ELR (cell line): ENCODE results near the gene BRINP1.
"Not testable (repeated sequence)": the region's sequence is repeated elsewhere in the genome, so short reads cannot be mapped to it uniquely, and the experiment has no call there.

Source experiments
- DNase-seq: peaks from one replicate; pipeline ENCODE4 v3.0.0-alpha.2; 2015; ENCODE audit warnings: low read depth

The BRINP1 gene

DNA sequence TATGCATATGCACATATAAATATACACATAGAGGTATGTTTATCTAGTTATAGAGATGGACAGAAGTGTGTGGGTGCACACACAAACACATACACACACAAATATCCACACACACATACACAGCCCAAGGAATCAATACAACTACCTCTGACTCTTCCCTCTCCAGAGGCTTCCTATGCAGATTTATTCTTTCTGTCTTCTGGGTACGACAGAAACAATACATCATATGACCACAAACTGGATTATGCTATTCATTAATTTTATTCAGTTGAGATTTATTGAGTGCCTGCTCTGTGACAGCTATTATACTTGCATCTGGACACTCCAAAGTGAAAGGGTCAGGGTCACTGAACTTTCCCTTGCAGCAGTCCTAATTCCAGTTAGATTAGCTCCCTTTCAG, 155.8 kb downstream of the BRINP1 start:
- DNase-seq, result no peak

DNA sequence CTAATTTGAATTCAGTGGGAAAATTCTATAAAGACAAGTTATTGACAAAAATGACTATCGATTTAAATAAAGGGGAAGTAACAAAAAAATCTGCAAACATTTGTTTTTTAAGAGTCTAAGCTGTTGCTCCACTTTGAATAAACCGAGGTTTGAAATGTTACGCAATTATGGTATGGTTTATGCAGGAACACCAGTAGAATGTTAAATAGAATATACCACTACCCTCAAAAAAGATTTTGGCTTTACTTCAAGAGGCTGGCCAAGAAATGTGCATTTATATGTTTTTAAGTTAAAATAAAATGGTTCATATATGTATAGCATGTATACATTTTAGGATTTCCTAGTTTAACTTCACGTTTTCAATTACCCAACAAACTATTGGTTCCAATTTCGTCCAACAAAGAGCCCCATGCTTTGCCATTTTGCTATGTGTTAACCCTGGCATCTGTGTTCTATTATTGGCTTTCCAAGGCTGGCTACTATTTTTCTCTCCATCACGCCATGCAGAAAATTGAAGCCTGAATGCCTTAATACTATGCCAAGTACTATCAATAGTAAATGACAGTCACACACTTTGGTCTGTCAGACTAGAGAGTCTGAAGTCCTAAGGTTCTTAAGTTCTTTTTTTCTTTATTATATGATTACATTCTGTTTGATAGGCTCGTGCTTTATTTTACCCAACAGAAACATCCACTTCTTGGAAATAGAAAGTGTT, 171.2 kb downstream of the BRINP1 start:
- no peak for DNase-seq

DNA sequence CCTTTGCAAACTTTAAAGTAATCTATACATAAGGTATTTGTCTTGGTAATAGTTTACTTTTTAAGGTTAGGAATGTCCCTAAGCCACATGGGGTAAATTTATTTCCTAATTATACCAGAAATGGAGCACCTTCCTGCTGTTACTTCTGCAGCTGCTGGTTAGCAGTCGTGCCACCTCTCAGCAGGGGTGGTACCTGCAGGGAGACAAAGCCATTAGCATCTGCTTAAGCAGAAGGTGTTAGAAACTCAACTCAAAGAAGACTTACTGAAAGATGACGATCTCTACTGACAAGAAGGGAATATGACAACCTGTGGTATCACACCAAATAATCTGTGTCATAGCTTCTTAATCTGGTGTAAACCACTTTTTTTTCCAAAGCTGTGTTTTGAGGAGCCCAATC, 173.7 kb downstream of the BRINP1 start:
- DNase-seq, result no peak

DNA sequence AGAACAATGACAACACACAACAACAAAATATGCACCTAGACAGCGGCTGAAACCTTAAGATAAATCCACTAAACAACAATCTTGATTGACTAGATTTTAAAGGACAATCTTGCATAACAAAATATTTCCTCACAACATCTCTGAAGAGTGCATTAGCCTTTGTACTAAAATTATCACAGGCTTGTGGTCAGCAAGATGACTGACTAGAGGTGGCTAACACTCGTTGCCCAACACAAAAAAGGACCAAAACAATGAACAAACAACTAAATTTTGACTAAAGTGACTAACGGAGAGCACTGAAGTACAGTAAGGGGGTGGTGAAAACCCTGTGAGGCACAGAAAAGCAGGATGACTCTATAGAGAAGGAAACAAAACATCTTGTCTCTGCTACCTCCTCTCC, 183.9 kb downstream of the BRINP1 start:
- DNase-seq, result no peak

DNA sequence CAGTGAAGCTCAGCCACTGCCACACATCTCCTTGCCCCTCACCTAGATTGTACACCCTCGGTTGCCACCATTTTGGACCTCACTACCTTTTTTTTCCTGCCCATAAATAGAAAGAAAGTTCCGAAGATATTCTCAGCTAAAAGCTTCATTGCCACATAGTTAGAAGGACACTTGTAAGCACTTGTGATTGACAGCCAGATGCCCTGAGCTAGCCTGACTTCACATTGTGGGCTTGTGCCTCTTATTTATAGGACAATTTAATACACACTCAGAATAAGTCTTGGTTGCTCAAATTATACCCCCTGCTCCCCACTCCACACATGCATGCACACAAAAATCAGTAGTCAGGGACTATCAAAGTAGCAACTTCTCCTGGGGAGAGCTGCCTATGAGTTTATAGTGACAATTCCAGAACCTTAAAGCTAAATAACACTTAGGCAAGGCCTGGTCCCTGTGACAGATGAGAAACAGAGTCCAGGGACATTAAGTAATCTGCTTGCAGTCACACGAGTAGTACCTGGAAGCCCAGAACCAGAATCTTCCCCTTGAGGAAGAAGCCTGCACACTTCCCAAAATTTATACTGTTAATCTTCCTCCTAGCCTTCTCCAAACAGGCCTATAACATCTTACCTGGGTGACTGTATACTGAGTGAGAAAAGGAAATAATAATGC, 184.8 kb downstream of the BRINP1 start:
- DNase-seq, result no peak

DNA sequence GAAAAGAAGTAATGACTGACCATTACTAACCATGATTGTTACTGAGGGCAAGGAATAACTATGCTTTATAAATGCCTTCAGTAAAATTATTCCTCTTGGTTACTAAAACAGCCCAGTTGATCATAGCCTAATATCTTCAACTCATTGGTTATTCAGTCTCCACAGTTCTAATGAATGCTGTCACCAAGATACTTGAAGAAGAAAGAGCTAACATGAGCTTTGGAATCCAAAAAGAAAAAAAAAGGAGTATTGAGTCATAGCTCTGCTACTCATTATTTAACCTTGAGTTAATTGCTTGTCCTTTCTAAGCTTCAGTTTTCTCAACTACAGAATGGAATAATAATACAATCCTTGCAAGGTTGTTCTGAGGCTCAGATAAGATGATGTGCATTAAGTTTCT, 187.7 kb downstream of the BRINP1 start:
- DNase-seq, result no peak

DNA sequence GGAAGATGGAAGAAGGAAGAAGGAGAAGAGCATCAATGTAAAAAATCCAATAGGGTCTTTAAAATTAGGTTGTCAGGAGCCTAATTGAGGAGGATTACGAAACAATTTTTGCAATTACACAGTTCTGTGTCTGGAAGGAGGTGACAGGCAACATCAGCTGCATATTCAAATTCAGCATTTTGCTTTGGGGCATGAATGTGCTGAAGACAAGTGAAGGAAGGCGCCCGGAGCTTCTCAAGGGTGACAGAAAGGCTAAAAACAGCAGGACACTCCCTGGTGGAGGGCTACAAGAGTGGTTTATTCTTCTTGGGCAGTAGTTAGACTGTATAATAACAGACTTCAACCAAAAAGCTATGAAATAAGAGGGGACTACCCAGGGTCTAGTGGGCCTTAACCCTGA, 188.3 kb downstream of the BRINP1 start:
- DNase-seq, result no peak

DNA sequence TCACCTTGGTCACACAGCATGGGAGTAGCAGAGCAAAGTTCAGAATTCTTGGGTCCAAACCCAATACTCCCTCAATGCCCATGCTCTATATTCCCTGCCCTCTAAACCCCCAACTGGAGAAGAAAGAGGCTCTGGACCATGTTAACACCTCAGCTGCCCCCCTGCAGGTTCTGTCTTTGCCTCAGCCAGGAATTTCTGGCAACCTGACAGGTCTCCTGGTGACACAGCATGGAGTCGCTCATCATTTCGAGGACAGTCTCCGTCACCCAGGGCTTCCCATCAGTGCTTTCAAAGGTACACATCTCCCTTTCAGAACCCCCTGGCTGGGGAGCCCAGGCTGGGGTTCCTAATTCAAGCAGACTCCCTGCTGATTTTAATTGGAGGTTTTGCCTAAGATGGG, 189.5 kb downstream of the BRINP1 start:
- no peak for DNase-seq

DNA sequence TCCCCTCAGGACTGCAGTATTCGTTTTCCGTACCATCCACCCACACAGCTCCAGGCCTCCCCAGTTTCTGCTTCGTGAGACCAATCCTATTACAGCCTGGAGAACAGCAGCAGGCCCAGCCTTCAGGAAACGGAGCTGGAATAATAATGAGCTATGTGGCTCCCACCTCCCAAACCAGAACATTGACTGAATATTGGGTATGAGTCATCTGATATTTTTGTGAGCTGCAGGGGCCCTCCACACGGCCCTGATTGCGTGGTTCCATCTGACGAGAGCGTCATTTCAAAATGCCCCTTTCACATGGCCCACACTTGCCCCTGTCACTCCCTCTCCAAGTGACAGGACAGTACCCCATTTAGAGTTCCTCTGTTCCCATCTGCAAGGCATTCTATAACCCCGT, 192.0 kb downstream of the BRINP1 start:
- DNase-seq, result no peak

DNA sequence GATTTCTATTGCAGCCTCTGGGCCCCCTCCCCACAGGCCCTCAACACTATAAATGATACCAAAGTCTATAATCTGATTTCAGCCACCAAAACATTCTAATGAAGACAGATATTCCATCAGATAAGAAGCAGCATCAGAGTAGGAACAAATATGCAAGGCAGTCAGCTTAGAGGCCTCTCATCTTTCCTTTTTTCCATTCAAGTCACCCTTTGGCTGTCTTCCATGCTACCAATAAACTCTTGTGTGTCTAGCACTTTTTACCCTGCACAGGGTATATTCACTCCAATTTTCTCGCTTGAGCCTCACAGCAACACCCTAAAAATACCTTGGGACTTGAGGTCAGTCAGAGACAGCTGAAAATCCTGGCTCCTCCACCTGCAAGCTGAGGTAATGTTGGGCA, 193.7 kb downstream of the BRINP1 start:
- no peak for DNase-seq

DNA sequence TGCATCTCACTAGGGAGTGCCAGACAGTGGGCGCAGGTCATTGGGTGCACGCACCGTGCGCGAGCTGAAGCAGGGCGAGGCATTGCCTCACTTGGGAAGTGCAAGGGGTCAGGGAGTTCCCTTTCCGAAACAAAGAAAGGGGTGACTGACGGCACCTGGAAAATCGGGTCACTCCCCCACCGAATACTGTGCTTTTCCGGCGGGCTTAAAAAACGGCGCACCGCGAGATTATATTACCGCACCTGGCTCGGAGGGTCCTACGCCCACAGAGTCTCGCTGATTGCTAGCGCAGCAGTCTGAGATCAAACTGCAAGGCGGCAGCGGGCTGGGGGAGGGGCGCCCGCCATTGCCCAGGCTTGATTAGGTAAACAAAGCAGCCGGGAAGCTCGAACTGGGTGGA, 200.0 kb downstream of the BRINP1 start:
- DNase-seq, result not testable (repeated sequence)

DNA sequence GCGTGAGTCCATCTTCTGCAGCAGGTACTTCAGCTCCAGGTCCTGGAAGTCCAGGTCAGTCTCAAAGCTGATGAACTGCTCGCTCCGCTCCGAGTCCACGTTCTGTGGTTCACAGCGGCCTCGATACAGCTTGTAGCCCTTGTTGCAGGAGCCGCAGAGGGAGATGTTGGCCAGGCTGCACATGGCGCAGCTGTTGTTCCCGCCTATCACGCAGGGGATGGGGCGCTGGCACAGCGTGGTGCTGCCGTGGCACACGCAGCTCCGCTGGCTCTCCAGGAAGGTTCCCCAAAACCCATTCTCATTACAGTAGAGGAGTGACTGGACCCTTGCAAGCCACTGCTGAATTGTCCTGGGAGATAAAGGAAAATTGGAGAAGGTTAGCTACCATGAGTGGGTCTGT, 201.4 kb downstream of the BRINP1 start:
- no peak for DNase-seq

DNA sequence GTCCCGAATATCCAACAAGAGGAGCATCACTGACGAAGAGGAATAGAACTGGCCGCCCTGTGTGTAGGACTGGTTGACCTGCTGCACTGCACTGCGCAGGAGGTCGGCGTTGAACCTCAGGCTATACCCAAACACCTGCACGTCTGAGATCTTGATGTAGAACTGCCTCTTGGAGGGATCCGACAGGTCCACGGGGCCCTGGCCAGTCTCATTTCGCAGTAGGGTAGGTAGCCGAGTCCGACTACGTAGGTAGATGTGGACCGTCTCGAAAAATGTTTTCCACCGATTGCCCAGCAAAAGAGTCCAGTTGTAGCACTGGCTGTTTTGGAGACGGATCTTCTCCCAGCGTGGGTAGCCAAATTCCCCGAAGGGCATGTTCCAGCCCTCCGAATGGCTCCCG, 202.0 kb downstream of the BRINP1 start:
- no peak for DNase-seq

DNA sequence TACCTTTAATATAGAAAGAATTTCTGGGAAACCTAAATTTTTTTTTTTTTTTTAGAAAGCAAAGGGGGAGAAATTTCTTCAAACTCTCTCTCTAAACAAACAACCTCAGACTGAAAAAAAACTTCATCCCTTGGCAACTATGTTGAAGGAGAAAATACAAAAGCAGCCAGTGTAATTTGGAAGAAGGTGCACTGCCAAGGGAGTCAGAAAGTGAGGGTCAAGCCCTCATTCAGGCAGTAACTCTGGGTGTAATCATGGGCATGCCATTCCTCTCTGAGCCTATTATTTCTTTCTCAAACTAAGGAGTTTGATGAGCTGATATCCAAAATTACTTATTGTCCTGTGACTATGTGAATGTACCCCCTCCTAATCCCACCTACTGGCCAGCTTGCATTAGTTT, 203.1 kb downstream of the BRINP1 start:
- no peak for DNase-seq

DNA sequence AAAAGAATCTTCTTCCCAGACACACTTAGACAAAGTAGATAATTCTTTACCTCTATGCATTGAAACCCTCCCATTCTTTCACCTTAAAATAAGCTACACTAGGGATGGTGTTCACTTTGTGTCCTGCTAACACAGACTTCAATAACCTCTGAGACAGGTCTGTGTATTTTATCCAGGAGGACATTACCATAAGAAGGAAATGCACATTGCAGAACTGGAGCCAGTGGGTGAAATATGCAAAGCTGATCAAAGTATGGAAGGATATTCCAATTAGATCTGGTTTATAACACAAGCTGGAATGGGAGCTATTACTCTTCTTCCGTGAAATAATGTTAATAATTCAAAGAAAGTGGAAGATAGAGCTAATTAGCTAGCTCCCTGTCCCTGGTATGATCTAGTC, 204.1 kb downstream of the BRINP1 start:
- DNase-seq, result no peak

DNA sequence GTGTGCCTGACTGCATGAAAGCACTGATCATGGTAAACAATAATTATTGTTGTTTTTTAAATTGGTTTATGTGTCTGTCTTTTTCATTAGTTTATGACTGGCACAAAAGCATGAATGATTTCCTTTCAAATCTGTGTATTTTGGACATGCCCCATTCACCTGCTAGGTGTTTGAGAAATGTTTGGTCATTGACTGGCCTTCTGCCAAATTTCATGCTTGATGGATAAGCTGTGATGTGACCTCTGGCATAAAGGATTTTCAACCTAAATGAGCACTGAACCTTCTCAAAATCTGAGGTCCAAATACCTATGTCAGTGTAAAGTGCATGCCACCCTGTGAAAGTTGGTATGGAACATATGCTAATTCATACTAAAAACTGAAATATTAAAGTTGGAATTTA, 204.5 kb downstream of the BRINP1 start:
- DNase-seq, result no peak

DNA sequence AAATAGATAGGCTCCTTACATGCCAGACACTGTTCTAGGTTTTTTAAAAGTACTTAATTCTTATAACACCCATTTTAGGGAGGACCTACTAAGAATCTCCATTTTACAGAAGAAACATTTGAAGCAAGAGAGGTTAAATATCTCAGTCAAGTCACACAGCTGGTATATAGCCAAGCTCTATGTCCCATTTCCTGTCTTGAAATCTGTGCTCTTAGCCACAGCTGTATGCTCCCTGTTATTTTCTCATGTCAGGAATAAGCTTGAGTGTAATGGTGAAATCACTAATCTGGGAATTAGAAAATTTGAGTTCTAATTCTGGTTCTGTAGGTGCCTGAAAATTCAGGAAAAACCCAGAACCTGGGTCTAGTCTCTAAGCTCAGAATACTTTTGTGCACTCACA, 208.7 kb downstream of the BRINP1 start:
- no peak for DNase-seq

DNA sequence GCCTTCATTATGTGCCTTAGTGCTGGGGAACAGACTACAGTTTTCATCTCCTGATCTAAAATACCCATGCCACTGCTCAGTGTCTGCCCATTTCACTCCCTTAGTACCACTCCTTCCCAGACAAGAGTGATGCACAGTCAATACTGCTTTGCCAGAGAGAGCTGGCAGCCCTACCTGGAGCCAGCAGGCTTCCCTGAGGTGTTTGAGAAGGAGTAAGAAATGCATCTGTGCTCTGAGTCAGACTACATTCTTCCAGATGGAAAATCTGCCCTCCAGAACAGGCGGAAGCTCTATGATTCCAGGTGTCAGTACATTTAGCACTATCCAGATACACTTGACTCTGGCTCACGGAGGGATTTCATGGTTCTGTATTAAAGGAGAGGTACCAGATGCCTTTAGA, 209.8 kb downstream of the BRINP1 start:
- no peak for DNase-seq

DNA sequence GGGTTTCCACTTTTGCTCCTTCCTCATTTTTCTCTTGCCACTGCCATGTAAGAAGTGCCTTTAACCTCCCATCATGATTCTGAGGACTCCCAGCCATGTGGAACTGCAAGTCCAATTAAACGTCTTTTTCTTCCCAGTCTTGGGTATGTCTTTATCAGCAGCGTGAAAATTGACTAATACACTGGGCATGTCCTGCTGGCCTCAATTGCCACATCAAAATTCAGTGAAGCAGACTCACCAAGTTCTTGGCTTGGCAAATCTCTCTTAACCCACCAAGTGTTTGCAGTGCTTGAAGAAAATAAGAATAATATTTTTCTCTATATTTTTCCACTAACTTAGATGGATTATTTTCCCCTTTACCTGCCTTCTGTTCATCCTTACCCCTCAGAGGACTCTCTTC, 212.0 kb downstream of the BRINP1 start:
- DNase-seq, result no peak

DNA sequence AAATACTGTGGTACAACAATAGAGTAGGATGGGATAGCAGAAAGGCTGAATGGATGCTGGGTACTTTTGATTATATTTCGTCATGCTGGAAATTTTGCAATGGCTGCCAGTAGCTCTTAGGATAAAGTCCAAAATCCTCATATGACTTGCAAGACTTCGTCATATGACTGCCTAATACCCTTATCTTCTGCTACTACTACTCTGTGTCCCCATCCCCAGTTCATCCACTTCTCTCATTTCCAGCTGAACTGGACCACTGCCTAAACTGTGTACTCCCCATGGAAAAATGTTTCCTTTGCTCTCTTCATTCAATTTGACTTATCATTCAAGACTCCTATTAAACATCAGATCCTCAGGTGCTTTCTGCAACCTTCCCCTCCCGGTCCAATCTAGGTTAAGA, 212.9 kb downstream of the BRINP1 start:
- DNase-seq, result no peak

DNA sequence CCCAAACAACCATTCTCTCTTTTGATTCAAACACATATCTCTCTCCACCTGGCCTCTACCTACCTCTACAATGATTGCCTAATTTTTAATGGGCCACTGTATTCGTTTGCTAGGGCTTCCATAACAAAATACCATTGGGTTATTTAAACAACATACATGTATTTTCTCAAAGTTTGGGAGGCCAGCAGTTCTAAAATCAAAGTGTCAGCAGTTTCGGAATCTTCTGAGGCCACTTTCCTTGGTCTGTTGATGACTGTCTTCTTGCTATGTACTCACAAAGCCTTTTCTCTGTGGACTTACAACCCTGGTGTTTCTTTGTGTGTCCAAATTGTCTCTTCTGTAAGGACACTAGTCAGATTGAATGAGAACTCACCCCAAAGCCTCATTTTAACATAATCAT, 214.7 kb downstream of the BRINP1 start:
- DNase-seq, result no peak

DNA sequence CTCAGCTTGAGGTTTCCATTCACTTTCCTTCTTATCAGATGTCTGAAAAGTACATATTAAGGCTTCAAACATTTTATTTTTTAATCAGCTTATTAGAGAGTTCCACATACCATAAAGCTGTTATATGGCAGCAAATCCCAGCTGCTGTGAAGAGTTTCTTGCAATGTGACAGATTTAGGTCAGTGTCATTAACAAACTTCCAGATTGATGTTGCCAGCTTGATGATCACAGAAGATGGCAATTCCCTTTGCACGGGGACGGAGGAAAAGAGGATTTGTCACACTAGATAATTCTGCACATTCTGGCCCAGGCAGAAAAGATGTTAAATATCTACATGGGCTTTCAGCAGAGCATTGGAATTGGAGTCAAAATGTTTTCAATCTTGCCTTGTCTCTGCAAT, 215.8 kb downstream of the BRINP1 start:
- DNase-seq, result no peak

DNA sequence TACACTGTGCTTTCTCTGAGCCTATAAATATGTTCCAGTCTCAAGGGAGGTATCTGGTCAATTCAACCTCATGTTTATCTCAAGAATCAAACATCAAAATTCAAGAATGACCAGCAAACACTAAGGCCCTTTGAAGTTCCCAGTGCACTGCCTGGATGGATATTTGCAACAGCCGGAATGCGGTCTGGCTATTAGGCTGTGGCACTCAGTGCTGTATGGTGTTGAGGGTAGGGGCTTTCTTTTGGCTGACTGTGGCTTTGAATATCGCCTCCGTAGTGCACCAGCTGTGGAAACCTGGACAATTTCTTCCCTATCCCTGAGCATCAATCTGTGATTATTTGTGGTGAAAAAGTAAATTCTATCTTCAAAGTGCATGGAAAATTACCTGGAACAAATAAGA, 220.4 kb downstream of the BRINP1 start:
- no peak for DNase-seq

DNA sequence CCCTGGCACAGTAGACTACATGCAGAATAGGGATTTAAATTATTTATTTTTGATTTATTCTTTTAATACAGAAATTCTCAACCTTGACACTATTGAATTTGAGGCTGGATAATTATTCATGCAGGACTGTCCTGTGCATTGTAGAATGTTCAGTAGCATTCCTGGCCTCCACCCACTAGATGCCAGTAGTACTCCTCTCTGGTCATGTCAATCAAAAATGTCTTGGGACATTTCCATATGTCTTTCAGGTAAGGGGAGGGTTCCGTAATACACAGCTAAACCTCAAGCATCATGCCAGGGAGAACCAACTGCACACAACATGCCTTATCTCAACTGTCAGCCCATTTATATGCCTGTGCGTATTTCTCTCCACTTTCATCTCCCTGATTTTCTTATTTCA, 231.8 kb downstream of the BRINP1 start:
- no peak for DNase-seq
